Aorta (tissue), 5 donors: ENCODE measurements around the gene ABCA1. TPM values are rescaled to one million over a fixed set of nuclear protein-coding genes. Genes with fewer than 3 reads are reported as not detected.
A peak's percentile ranks its signal among the peaks of the same experiment; 100 is the strongest.

ENCODE experiments used
- ATAC-seq: fragments of 200-7000 bp; cut with Tn5 transposase; one replicate; pipeline ENCODE4 v1.9.1; 2022; ENCODE audit warnings: moderate library complexity; ENCODE audit not compliant: low FRiP score
- DNase-seq, 2 donors: peaks; one replicate each; pipeline ENCODE4 v3.0.0-alpha.2; 2020
- H3K27ac ChIP-seq, 2 donors: one replicate each; pipeline ENCODE4 v1.5.1; 2013; ENCODE audit warnings: low read length in 2 of 2, mild to moderate bottlenecking in 2 of 2, moderate library complexity in 2 of 2, control low read depth in 1 of 2, inconsistent platforms in 1 of 2, low read depth in 1 of 2
- H3K27me3 ChIP-seq, 2 donors: one replicate each; pipeline ENCODE4 v1.6.1; 2013; ENCODE audit warnings: control low read depth in 1 of 2, low read length in 1 of 2, mild to moderate bottlenecking in 1 of 2, moderate library complexity in 1 of 2; ENCODE audit not compliant: insufficient read depth in 2 of 2, control insufficient read depth in 1 of 2
- H3K36me3 ChIP-seq, 2 donors: one replicate each; pipeline ENCODE4 v1.6.1; 2013; ENCODE audit warnings: control low read depth in 1 of 2, low read length in 1 of 2, mild to moderate bottlenecking in 1 of 2; ENCODE audit not compliant: insufficient read depth in 2 of 2, control insufficient read depth in 1 of 2
- H3K4me1 ChIP-seq, 2 donors: one replicate each; pipeline ENCODE4 v1.6.1; 2013; ENCODE audit warnings: low read length in 2 of 2, control low read depth in 1 of 2, mild to moderate bottlenecking in 1 of 2, moderate library complexity in 1 of 2; ENCODE audit not compliant: insufficient read depth in 2 of 2, control insufficient read depth in 1 of 2
- H3K4me3 ChIP-seq, 2 donors: one replicate each; pipeline ENCODE4 v1.5.1; 2013; ENCODE audit warnings: low read length in 2 of 2, control low read depth in 1 of 2, mild to moderate bottlenecking in 1 of 2
- H3K9me3 ChIP-seq: one replicate; pipeline ENCODE4 v1.6.1; 2013; ENCODE audit warnings: mild to moderate bottlenecking, low read length; ENCODE audit not compliant: control insufficient read depth
- whole genome bisulfite sequencing, 2 donors: extraction: QIAGEN DNeasy Blood & Tissue Kit; methylation state at CpG; one replicate each; pipeline ENCODE4 v1.1.7; 2013; 5-methylcytosine and 5-hydroxymethylcytosine counted together
- intact Hi-C, 2 donors: fragments of 100-400 bp; cut with DNase I; formaldehyde crosslinking; loops; one replicate each; pipeline versions ENCODE4 v1.14.2 to v1.15.0; 2022
- polyA plus RNA-seq, 2 donors: library from polyadenylated mRNA; stranded (reverse); fragments of 200-250 nt; gene quantifications; one replicate each; pipeline ENCODE4 v1.2.3, GENCODE V29; 2013
- total RNA-seq, 2 donors: library from RNA; stranded (reverse); fragmentation: NEBNext Ultra II Directional; extraction: Animal tissue kit (Norgen Biotek cat#: 25700); gene quantifications; one replicate each; pipeline ENCODE4 v1.2.1, GENCODE V29; 2021
- donor health status: healthy with polysubstance abuse.
- donor health status: Bipolar disorder and iron deficiency.
- donor health status: DM: no; HTN: no; CAD: no.
- donor health status: DM: no; HTN: no; CAD: no.
- donor health status: DM: yes; HTN: yes; CAD: no.

The ABCA1 gene
- total and polyA plus RNA-seq, 4 donors, result 5.4 to 44.7 (median 19.7) TPM

- no peak overlapping the region for H3K27ac ChIP-seq
- no peaks in the 10 kb centered on the region for H3K9me3 ChIP-seq
- ATAC-seq (no peak), DNase-seq (no peak)
- no peaks in the 10 kb centered on the region for H3K36me3 ChIP-seq
- H3K4me1 ChIP-seq, result peaks cover 0 to 8% of the 10 kb centered on the region in 2 donors
- 79 to 83% methylated on average over 3 of the region's 3 CpGs for WGBS, 2 donors
- H3K27me3 ChIP-seq, result no peaks in the 10 kb centered on the region
- H3K4me3 ChIP-seq, result no peak overlapping the region
- intact Hi-C loops, result no loop called here
Observed at GRCh38 chr9:104915753-104916152, 12.2 kb downstream of the ABCA1 start.

GRCh38 chr9:104915049-104915448 is 12.9 kb downstream of the ABCA1 start:
- ATAC-seq (no peak), DNase-seq (no peak)
- H3K36me3 ChIP-seq, result no peaks in the 10 kb centered on the region
- intact Hi-C loops, result no loop called here
- no peak overlapping the region for H3K4me3 ChIP-seq
- H3K9me3 ChIP-seq, result no peaks in the 10 kb centered on the region
- H3K27ac ChIP-seq, result no peak overlapping the region
- no peaks in the 10 kb centered on the region for H3K27me3 ChIP-seq
- peaks cover 0 to 8% of the 10 kb centered on the region in 2 donors for H3K4me1 ChIP-seq
- 13 to 22% methylated on average over 7 of the region's 7 CpGs for WGBS, 2 donors

- Histone ChIP-seq H3K36me3 (no peaks in the 10 kb centered on the region), H3K27ac (no peak overlapping the region), H3K9me3 (no peaks in the 10 kb centered on the region), H3K27me3 (no peaks in the 10 kb centered on the region), H3K4me1 (peaks cover 0 to 8% of the 10 kb centered on the region in 2 donors), H3K4me3 (no peak overlapping the region)
- no peak for ATAC-seq
- intact Hi-C loops, result no loop called here
- WGBS, 2 donors, result 93 to 96% methylated on average over 3 of the region's 3 CpGs
- no peak for DNase-seq
Observed at GRCh38 chr9:104914466-104914865, 13.5 kb downstream of the ABCA1 start.

- 80 to 82% methylated on average over 3 of the region's 3 CpGs for WGBS, 2 donors
- peaks cover 0 to 10% of the 10 kb centered on the region in 2 donors for H3K4me1 ChIP-seq
Observed at GRCh38 chr9:104912606-104913005, 15.3 kb downstream of the ABCA1 start.

GRCh38 chr9:104911032-104911607 is 16.8 kb downstream of the ABCA1 start:
- no peak overlapping the region for H3K27ac ChIP-seq
- no peaks in the 10 kb centered on the region for H3K36me3 ChIP-seq
- no peaks in the 10 kb centered on the region for H3K27me3 ChIP-seq
- H3K4me1 ChIP-seq, result peaks cover 0 to 10% of the 10 kb centered on the region in 2 donors
- 90 to 96% methylated on average over 4 of the region's 4 CpGs for WGBS, 2 donors
- H3K9me3 ChIP-seq, result no peaks in the 10 kb centered on the region
- ATAC-seq (no peak), DNase-seq (no peak)
- no peak overlapping the region for H3K4me3 ChIP-seq
- intact Hi-C loops, result no loop called here

More at GRCh38 chr9:104912606-104913005, 15.3 kb downstream of the ABCA1 start:
- ATAC-seq (no peak), DNase-seq (no peak)
- Histone ChIP-seq H3K9me3 (no peaks in the 10 kb centered on the region), H3K4me3 (no peak overlapping the region), H3K27me3 (no peaks in the 10 kb centered on the region), H3K36me3 (no peaks in the 10 kb centered on the region), H3K27ac (no peak overlapping the region)
- intact Hi-C loops, result no loop called here

GRCh38 chr9:104907278-104907951 is 20.5 kb downstream of the ABCA1 start:
- no peak for DNase-seq
- 36 to 38% methylated on average over 11 of the region's 11 CpGs for WGBS, 2 donors
- no peak overlapping the region for H3K4me3 ChIP-seq

GRCh38 chr9:104906441-104907277 is 21.3 kb downstream of the ABCA1 start:
- H3K4me3 ChIP-seq, result no peak overlapping the region
- WGBS, 2 donors, result 80 to 84% methylated on average over 5 of the region's 5 CpGs
- no peaks in the 10 kb centered on the region for H3K27me3 ChIP-seq
- peaks cover 0 to 5% of the 10 kb centered on the region in 2 donors for H3K4me1 ChIP-seq
- ATAC-seq (peak; percentile 58), DNase-seq (no peak)
- H3K9me3 ChIP-seq, result no peaks in the 10 kb centered on the region
- H3K36me3 ChIP-seq, result no peaks in the 10 kb centered on the region
- peak overlapping the region in 1 of 2 donors; percentile 67 for H3K27ac ChIP-seq
- intact Hi-C loops, result no loop called here

More at GRCh38 chr9:104907278-104907951, 20.5 kb downstream of the ABCA1 start:
- no peaks in the 10 kb centered on the region for H3K27me3 ChIP-seq
- no peaks in the 10 kb centered on the region for H3K36me3 ChIP-seq
- no peaks in the 10 kb centered on the region for H3K9me3 ChIP-seq
- no peak overlapping the region for H3K27ac ChIP-seq
- intact Hi-C loops, result no loop called here
- H3K4me1 ChIP-seq, result peaks cover 0 to 5% of the 10 kb centered on the region in 2 donors
- ATAC-seq, result peak; percentile 46

- H3K27ac ChIP-seq, result no peak overlapping the region
- H3K4me3 ChIP-seq, result no peak overlapping the region
- H3K27me3 ChIP-seq, result no peaks in the 10 kb centered on the region
- H3K36me3 ChIP-seq, result no peaks in the 10 kb centered on the region
- H3K9me3 ChIP-seq, result no peaks in the 10 kb centered on the region
- ATAC-seq (no peak), DNase-seq (no peak)
- 57 to 59% methylated on average over 2 of the region's 2 CpGs for WGBS, 2 donors
- peaks cover 0 to 5% of the 10 kb centered on the region in 2 donors for H3K4me1 ChIP-seq
- intact Hi-C loops, result no loop called here
Observed at GRCh38 chr9:104905931-104906330, 22.0 kb downstream of the ABCA1 start.
